GM08714 (cell line): ENCODE measurements around the gene GFOD2.

Source experiments
- H3K4me3 ChIP-seq: fragments of 200-500 bp; sonication (Bioruptor generic); 2 replicates; pipeline ENCODE4 v1.5.1; 2014; ENCODE audit warnings: mild to moderate bottlenecking, low read length, inconsistent platforms
- ZNF274 ChIP-seq: IDR thresholded peaks from 2 replicates; pipeline ENCODE4 v1.6.1; 2012; ENCODE audit warnings: mild to moderate bottlenecking, low read depth, low read length

The GFOD2 gene

DNA sequence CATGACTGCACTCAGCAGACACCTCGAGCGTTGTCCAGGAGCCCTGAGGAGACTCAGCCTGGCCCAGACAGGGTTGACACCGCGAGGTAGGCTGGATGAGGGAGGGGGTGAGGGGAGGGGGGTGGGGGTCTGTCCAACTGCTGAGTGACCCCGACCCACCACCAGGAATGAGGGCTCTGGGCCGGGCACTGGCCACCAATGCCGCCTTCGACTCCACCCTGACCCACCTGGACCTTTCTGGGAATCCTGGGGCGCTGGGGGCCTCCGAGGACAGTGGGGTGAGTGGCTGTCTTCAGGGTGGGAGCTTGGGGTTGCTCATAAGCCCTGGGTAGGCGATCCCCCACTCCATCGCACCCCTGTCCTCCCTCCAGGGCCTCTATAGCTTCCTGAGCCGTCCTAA, 71.4 kb downstream of the GFOD2 start:
- TF ChIP-seq ZNF274 = no peak
- H3K4me3 ChIP-seq = no peak overlapping the region

DNA sequence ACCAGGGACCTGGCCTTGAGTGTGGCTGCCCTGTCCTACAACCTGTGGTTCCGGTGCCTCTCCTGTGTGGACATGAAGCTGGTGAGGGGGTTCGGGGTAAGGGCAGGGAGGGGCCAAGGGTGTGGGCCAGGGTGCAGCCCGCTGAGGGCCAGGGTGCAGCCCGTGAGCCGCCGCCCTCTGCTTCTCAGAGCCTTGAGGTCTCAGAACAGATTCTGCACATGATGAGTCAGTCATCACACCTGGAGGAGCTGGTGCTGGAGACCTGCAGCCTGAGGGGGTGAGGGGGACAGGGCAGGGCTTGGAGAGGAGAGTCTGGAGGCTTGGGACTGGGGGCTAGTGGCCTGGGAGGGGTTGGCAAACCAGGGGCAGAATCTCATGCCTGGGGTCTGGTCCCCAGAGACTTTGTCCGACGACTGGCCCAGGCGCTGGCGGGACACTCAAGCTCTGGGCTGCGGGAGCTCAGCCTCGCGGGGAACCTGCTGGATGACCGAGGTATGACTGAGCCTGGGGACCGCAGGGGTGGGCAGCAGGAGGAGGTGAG, 71.9 kb downstream of the GFOD2 start:
- no peak for TF ChIP-seq ZNF274
- H3K4me3 ChIP-seq = no peak overlapping the region

- no peak for TF ChIP-seq ZNF274
- H3K4me3 ChIP-seq = peak overlapping the region; percentile 59; the same call in 1 of the 2 replicates
These were observed 73.6 kb downstream of the GFOD2 start for GRCh38 chr16:67645397-67646121.

DNA sequence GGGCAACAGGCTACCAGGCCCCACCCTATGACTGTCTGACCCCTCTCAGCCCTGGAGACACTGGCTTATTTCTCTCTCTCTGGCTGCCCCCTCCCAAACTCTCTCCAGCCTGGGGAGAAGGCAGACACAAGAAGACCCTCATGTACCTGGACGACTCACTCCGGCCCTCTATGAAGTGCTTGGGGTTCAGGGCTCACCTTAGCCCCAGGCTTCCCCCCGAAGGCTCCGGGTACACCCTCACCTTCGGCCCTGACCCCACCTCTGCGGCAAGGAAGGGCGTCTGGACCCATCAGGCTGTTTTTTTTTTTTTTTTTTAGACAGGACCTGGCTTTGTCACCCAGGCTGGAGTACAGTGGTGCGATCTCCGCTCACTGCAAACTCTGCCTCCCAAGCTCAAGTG, 75.1 kb downstream of the GFOD2 start:
- H3K4me3 ChIP-seq = no peak overlapping the region; the same call in 1 of the 2 replicates
- no peak for TF ChIP-seq ZNF274

DNA sequence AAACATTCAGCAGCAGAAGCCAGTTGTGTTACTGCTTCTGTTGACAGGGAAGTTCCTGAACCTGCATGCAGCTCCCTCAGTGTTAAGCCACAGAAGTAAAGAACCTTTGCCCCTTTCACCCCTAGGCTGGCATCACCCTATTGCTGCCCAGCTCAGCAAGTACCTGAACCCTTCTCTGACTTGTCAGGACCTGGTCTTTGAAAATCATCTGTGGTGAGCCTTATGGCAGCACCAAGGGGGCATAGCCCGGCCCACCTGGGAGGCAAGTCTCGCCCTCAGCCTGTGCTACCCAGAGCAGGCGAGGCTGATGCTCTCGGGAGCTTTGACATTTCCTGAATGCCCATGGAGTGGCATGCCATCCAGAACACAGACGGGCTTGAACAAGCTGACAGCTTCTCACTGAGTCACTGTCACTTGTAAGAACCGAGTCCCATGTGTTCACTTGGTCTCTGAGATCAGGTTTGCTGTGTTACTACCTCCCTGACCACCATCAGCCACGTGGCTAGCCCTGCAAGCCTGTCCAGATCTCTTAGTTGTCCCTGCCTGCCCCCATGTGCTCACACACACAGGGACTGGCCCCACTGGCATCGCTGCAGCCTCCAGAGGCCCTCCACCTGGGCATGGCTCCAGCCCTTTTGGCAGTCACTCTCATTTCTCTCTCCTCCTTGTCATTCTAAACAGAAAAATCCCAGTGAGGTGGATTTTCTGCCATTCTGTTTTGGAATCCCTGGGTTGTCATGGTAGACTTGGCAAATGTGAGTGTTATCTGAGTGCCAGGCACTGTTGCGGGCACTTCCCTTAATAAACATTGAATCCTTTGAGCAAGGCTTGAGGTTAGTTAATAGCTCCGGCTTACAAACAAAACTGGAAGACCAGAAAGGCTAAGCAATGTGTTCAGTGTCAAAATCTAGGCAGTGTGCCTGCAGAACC, 77.1 kb downstream of the GFOD2 start:
- no peak for TF ChIP-seq ZNF274
- no peak overlapping the region for H3K4me3 ChIP-seq

- no peak overlapping the region for H3K4me3 ChIP-seq
- TF ChIP-seq ZNF274 = no peak
These were observed 81.5 kb downstream of the GFOD2 start for GRCh38 chr16:67637625-67638024.

DNA sequence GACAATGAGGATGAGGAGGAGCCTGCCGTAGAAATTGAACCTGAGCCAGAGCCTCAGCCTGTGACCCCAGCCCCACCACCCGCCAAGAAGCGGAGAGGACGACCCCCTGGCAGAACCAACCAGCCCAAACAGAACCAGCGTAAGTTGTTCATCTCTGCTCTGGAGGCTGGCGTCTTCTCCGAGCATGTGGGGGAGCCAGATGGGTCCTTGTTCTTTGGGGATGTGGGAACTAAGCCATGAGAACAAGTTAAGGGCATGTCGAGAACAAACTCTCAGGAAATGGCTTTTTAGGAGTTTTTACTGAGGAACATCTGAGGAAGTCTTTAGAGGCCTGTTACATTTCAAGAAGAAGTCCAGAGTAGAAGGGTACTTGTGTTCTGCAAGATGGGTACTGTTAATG, 82.4 kb downstream of the GFOD2 start:
- H3K4me3 ChIP-seq = no peak overlapping the region
- no peak for TF ChIP-seq ZNF274

GRCh38 chr16:67632415-67633172, 86.5 kb downstream of the GFOD2 start:
- H3K4me3 ChIP-seq = no peak overlapping the region
- TF ChIP-seq ZNF274 = no peak

GRCh38 chr16:67628216-67628615, 90.9 kb downstream of the GFOD2 start:
- TF ChIP-seq ZNF274 = no peak

More at GRCh38 chr16:67628216-67628615, 90.9 kb downstream of the GFOD2 start:
- no peak overlapping the region for H3K4me3 ChIP-seq
